ENCODE measurements around the gene SIT1. TPM values are rescaled to one million over a fixed set of nuclear protein-coding genes. Genes with fewer than 3 reads are reported as not detected.

SIT1 gene
- total RNA-seq, 2 experiments from 2014 or later = 121 to 176 TPM

DNA sequence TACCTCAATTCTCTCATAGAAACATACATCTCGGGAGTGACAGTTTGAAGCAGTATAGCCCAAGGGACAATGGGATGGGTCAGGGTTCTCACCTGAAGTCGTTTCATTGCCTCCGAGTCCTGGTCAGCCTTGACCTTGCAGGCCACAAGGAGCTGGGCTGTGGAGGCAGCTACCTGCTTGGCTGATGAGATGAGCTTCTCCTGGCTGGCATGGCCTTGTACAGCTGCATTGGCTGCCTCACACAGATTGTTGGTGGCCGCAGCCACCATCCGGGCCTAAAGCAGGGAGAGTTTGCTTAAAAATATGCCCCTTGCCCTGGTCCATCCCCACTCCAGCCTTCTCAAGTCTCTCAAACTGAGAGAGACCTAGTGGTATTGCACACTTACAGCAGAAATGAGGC is 47.5 kb upstream of the SIT1 start:
- Histone ChIP-seq H3K79me2 (ENCODE audit: insufficient read depth, low read depth, low read length) (no peaks in the 10 kb centered on the region), H3K36me3 (ENCODE audit: insufficient read depth, low read length) (peaks cover 77% of the 10 kb centered on the region), H2AFZ (ENCODE audit: low read length) (no peak overlapping the region), H3K9me3 (ENCODE audit: low read length) (no peaks in the 10 kb centered on the region), H3K4me1 (ENCODE audit: insufficient read depth, low read length, poor library complexity, severe bottlenecking) (no peaks in the 10 kb centered on the region), H4K20me1 (ENCODE audit: insufficient read depth, low read length) (no peaks in the 10 kb centered on the region), H3K27ac (ENCODE audit: low read depth, low read length, poor library complexity, severe bottlenecking) (no peak overlapping the region), H3K4me3 (ENCODE audit: low read depth, low read length, poor library complexity, severe bottlenecking) (no peak overlapping the region), H3K4me2 (ENCODE audit: low read length) (no peak overlapping the region), H3K9me2 (ENCODE audit: insufficient read depth, low read length) (no peaks in the 10 kb centered on the region)
- intact Hi-C loops (cut with micrococcal nuclease; ENCODE audit: unreplicated experiment) = no loop called here
- no peak for DNase-seq (ENCODE audit: low spot score)
- ChIA-PET CTCF (ENCODE audit: unreplicated experiment) (interaction anchor here (0.5 to 2.1 kb wide), 3 partner anchors 14 to 48 kb away, joined by 3 to 10 read pairs (median 3); partner anchors contain the start of gene SIT1), POLR2A (no interaction called here)
- no TSS peak for BruUV-seq (replicated peaks)
- TF ChIP-seq EZH2phosphoT487 (IDR thresholded peaks at IDR 0.05; ENCODE audit: borderline replicate concordance, low read depth, low read length) = no peak
- TF ChIP-seq, protein P1, sequence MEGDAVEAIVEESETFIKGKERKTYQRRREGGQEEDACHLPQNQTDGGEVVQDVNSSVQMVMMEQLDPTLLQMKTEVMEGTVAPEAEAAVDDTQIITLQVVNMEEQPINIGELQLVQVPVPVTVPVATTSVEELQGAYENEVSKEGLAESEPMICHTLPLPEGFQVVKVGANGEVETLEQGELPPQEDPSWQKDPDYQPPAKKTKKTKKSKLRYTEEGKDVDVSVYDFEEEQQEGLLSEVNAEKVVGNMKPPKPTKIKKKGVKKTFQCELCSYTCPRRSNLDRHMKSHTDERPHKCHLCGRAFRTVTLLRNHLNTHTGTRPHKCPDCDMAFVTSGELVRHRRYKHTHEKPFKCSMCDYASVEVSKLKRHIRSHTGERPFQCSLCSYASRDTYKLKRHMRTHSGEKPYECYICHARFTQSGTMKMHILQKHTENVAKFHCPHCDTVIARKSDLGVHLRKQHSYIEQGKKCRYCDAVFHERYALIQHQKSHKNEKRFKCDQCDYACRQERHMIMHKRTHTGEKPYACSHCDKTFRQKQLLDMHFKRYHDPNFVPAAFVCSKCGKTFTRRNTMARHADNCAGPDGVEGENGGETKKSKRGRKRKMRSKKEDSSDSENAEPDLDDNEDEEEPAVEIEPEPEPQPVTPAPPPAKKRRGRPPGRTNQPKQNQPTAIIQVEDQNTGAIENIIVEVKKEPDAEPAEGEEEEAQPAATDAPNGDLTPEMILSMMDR (conservative IDR thresholded peaks at IDR 0.05; ENCODE audit: low read length) = no peak

DNA sequence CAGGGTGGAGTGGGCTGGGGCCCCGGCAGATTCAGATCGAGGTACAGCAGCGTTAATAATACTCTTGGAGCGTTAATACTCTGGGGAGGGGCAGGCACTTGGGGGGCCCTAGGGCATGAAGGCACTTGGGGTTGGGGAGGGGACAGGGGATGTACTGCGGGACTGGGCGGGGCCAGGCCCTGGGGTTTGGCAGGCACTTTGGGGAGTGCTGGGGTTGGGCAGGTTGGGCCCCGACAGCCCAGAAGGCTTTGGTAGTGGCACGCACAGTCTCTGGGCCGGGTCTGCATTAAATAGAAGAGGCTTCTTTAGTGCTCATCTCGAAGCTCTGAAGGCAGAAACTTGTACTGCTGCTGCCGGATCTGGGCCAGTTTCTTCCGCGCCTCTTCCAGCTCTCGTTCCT is 46.8 kb upstream of the SIT1 start:
- Histone ChIP-seq H3K9me3 (ENCODE audit: low read length) (no peaks in the 10 kb centered on the region), H3K4me3 (ENCODE audit: low read depth, low read length, poor library complexity, severe bottlenecking) (no peak overlapping the region), H3K9me2 (ENCODE audit: insufficient read depth, low read length) (no peaks in the 10 kb centered on the region), H3K27ac (ENCODE audit: low read depth, low read length, poor library complexity, severe bottlenecking) (no peak overlapping the region), H4K20me1 (ENCODE audit: insufficient read depth, low read length) (no peaks in the 10 kb centered on the region), H3K4me2 (ENCODE audit: low read length) (no peak overlapping the region), H2AFZ (ENCODE audit: low read length) (no peak overlapping the region), H3K36me3 (ENCODE audit: insufficient read depth, low read length) (peaks cover 70% of the 10 kb centered on the region), H3K79me2 (ENCODE audit: insufficient read depth, low read depth, low read length) (no peaks in the 10 kb centered on the region), H3K4me1 (ENCODE audit: insufficient read depth, low read length, poor library complexity, severe bottlenecking) (no peaks in the 10 kb centered on the region)
- CTCF ChIA-PET (ENCODE audit: unreplicated experiment) = interaction anchor here (0.6 to 2.1 kb wide), 5 partner anchors 10 to 52 kb away, joined by 3 to 10 read pairs (median 3); partner anchors contain the start of gene RGP1
- DNase-seq (ENCODE audit: low spot score) = no peak
- TSS peak; percentile 93 for BruUV-seq (replicated peaks)
- TF ChIP-seq, protein P1 (conservative IDR thresholded peaks at IDR 0.05; ENCODE audit: low read length) = no peak
- no peak for TF ChIP-seq EZH2phosphoT487 (IDR thresholded peaks at IDR 0.05; ENCODE audit: borderline replicate concordance, low read depth, low read length)
- POLR2A ChIA-PET = interaction anchor here (1.5 kb wide), 1 partner anchor 33 kb away, joined by 4 read pairs; the partner anchor contains the start of gene ARHGEF39
- intact Hi-C loops (cut with micrococcal nuclease; ENCODE audit: unreplicated experiment) = loop anchor here (2.0 kb wide), 1 partner anchor 39 kb away; the partner anchor contains the start of genes CCDC107 and RMRP

DNA sequence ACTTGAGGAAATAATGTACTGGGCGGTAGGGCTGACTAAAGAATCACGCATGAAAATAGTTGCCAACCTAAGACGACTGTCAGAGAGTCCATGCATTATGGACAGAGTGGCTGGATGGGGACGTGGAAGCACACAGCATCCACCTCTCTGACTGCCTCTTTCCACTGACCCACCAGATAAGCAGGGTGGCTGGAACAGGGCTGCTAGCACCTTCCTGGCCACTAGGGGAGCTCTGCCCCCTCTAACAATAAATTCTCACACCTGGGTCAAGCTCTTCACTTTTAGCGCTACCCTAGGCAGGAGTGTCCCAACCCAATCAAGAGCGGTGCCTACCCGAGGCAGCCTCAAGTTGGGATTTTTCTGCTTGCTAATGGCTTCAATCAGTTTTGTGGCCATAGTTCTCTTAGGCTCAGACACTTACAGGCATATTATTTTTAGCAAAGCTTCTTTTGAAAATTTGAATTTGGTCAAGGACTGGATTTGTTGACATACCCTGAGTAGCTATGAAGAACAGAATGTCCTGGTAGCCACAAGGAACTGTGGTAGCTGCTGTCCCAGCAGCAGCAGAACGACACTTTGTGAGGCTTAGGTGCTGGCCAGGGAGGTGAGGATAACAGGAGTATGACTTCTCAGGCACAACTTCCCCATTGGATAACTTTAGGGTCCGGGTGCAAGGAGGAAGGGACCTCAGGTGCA is 45.9 kb upstream of the SIT1 start:
- Histone ChIP-seq H3K9me2 (ENCODE audit: insufficient read depth, low read length) (no peaks in the 10 kb centered on the region), H3K79me2 (ENCODE audit: insufficient read depth, low read depth, low read length) (no peaks in the 10 kb centered on the region), H3K4me1 (ENCODE audit: insufficient read depth, low read length, poor library complexity, severe bottlenecking) (no peaks in the 10 kb centered on the region), H3K4me3 (ENCODE audit: low read depth, low read length, poor library complexity, severe bottlenecking) (no peak overlapping the region), H2AFZ (ENCODE audit: low read length) (no peak overlapping the region), H3K4me2 (ENCODE audit: low read length) (no peak overlapping the region), H3K9me3 (ENCODE audit: low read length) (no peaks in the 10 kb centered on the region), H3K36me3 (ENCODE audit: insufficient read depth, low read length) (peaks cover 63% of the 10 kb centered on the region), H4K20me1 (ENCODE audit: insufficient read depth, low read length) (no peaks in the 10 kb centered on the region), H3K27ac (ENCODE audit: low read depth, low read length, poor library complexity, severe bottlenecking) (no peak overlapping the region)
- ChIA-PET POLR2A (interaction anchor here (0.8 to 1.7 kb wide), 6 partner anchors 13 to 79 kb away, joined by 3 to 5 read pairs (median 4); partner anchors contain the start of genes ARHGEF39, CCDC107 and RMRP), CTCF (ENCODE audit: unreplicated experiment) (interaction anchor here (0.5 to 2.1 kb wide), 15 partner anchors 8 to 184 kb away, joined by 3 to 10 read pairs (median 4); partner anchors contain the start of genes ARHGEF39, RGP1 and SIT1)
- TF ChIP-seq, protein P1 (conservative IDR thresholded peaks at IDR 0.05; ENCODE audit: low read length) = peak; percentile 97
- no peak for TF ChIP-seq EZH2phosphoT487 (IDR thresholded peaks at IDR 0.05; ENCODE audit: borderline replicate concordance, low read depth, low read length)
- intact Hi-C loops (cut with micrococcal nuclease; ENCODE audit: unreplicated experiment) = loop anchor here (2.0 kb wide), 1 partner anchor 38 kb away; the partner anchor contains the start of genes CCDC107 and RMRP
- BruUV-seq (replicated peaks) = no TSS peak
- peak; percentile 77 for DNase-seq (ENCODE audit: low spot score)

All from OCI-LY7 (cell line).